ENCODE results near the gene AEN.
"Not testable (repeated sequence)": the region's sequence is repeated elsewhere in the genome, so short reads cannot be mapped to it uniquely, and the experiment has no call there.

The AEN gene

GRCh38 chr15:88615303-88616107, 5.6 kb upstream of the AEN start:
- no peak for DNase-seq

DNA sequence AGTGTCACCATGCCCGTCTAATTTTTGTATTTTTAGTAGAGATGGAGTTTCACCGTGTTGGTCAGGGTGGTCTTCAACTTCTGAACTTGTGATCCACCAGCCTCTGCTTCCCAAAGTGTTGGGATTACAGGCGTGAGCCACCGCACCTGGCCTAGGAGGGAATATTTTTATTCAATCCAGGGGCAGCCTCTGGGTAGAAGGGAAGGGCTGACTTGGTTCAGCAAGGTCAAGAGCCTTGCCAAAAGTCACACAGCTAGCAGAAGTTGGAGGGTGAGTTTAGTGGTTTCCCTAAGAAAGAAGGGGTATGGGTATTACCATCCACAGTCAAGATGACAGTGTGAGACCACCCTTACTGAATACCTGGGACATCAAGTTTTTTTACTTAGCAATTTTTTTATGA, 4.9 kb upstream of the AEN start:
- no peak for DNase-seq

GRCh38 chr15:88617031-88617722, 4.0 kb upstream of the AEN start:
- DNase-seq = no peak

DNA sequence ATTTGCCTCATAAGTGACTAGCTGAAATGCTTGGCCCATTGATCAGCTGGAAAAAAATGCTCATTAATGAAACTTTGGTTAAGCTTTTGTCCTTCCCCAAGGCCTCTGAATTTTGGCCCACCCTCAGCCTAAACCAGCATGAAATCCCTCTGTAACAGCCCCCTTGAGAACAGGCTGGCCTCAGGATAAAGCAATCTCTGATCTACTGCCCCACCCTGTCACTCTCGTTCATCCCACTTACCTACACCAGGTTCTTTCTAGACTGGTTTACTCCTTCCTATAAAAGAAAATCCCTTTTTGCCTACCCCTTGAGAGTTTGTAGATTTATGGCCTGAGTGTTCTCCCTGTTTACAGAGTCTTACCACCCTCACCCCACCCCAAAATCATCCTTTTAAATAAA, 3.4 kb upstream of the AEN start:
- DNase-seq = no peak

DNA sequence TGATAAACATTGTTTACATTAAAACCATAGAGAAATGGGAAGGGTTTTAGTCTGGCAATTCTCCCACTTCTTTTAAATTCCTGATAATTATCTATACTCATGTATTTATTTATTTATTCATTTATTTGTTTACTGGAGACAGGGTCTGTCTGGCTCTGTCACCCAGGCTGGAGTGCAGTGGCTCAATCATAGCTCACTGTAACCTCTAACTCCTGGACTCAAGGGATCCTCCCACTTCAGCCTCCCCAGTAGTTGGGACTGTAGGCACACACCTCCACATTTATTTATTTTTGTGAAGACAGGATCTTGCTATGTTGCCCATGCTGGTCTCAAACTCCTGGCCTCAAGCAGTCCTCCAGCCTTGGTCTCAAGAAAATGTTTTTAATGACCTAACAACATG, 2.5 kb upstream of the AEN start:
- no peak for DNase-seq

DNA sequence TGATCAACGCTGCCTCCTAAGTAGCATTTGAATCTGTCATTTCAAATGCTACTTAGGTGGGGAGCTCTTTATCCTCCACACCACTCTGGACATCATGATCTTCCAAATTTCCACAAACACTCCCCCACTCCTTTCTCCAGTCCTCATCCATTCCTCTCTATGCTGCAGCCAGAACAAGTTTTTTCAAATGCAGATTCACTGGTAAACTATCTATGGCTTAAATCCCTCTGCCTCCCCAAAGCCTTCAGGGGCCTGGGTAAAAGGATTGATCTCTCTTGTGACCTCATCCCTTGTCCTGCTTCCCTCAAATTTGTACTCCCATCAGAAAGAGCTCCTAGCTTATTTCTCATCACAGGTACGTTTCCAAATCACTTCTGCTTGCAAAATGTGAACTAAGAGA, 1.3 kb upstream of the AEN start:
- no peak for DNase-seq

DNA sequence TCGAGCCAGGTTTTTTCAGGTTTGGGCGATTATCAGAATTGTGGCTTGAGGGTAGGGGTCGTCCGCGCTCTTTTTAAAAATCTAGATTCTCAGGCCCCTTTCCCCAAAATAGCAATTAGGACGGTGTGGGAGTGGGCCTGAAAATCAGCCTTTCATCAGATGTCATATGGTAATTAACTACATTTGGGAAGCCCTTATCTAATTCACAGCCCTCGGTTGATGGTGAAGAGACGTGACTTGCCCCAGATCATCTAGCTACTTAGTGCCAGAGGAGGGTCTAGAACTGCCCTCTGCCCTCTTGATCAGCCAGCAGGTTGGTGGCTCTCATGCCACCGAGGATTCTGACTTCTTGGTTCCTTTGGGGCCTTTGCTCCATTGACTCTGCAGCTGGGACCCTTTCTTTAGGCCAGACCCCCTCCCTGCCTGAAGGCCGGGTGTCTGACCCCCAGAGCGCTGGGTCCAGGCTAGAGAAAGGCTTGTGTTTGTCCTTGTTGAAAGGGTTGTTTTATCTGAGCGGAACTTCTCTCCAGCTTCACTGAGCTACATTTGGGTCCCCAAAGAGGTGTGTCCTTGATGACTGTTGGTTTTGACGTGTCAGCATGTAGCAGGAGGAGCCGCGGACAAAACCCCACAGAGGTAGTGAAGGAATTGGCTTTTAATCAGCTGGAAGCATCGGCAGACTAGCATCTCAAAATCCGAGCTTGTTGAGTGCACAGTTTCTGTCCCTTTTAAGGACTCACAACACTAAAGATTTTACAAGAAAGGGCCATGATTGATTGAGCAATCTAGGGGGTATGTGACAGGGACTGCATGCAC, 857 bp downstream of the AEN start:
- DNase-seq = no peak

- no peak for DNase-seq
These were observed 1.4 kb downstream of the AEN start for GRCh38 chr15:88622605-88622975.

GRCh38 chr15:88623061-88623460, 1.9 kb downstream of the AEN start:
- DNase-seq = no peak

DNA sequence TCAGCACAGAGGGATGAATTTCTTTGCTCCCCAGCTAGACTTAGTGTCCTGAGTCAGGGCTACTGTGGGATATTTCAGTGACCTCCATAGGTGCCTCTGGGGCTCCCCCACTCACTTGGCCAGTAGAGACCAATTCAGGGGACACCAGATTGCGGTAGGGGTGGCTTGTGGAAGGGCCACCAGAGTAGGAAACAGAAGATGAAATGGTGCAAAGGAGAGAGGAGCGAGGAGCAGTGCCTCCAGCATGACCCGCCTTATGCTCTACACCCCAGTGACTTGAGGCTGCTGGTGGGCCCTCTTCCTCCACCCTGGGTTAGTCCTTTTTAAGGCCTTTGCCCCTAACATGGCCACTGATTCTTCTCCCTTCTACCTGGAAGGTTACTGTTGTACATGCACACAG, 2.5 kb downstream of the AEN start:
- no peak for DNase-seq

DNA sequence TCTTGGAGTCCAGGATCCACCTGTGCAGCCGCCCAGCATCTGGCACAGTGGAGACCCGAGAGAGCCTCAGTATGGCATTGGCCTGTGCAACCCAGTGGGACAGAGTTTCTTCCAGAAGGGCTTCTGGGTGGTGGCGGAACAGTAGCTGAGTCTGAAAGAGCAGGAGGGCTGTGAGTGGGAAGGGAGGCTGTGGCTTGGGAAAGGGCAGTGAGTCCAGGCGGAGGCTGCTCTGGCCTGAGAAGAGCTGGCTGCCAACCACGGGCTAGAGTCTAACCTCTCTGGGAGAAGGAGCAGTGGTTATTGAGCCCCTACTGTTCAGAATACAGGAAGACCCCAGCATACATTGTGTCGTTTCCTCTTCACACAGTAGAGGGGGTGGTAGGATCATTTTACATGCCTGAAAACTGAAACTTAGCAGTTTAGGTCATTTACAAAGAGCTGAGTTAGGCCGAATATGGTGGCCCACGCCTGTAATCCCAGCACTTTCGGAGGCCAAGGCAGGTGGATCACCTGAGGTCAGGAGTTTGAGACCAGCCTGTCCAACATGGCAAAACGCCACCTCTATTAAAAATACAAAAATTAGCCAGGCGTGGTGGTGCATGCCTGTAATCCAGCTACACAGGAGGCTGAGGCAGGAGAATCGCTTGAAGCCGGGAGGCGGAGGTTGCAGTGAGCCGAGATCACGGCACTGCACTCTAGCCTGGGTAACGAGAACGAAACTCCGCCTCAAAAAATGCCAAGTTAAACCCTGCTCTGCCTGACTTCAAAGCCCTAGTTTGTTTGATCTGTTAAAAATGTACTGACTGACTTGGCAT, 3.2 kb downstream of the AEN start:
- no peak for DNase-seq

DNA sequence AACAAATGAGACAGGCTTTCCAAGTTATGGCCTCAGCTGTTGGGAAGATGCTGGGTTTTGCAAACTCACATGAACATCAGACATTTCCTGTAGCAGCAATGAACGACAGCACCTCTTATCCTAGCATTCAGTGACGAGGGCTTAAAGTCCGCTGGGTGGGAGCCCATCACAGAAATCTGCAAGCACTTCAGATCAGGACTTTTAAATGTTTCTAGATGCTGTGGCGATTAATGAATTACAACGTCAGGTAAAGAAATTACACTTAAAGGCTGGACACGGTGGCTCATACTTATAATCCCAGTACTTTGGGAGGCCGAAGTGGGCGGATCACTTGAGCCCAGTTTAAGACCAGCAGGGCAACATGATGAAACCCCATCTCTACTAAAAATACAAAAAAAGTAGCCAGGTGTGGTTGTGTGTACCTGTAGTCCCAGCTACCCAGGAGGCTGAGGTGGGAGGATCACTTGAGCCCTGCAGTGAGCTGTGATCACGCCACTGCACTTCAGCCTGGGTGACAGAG, 3.9 kb downstream of the AEN start:
- DNase-seq = no peak

GRCh38 chr15:88625943-88626741, 5.0 kb downstream of the AEN start:
- DNase-seq = no peak

- DNase-seq = no peak
These were observed 6.3 kb downstream of the AEN start for GRCh38 chr15:88627463-88627862.

DNA sequence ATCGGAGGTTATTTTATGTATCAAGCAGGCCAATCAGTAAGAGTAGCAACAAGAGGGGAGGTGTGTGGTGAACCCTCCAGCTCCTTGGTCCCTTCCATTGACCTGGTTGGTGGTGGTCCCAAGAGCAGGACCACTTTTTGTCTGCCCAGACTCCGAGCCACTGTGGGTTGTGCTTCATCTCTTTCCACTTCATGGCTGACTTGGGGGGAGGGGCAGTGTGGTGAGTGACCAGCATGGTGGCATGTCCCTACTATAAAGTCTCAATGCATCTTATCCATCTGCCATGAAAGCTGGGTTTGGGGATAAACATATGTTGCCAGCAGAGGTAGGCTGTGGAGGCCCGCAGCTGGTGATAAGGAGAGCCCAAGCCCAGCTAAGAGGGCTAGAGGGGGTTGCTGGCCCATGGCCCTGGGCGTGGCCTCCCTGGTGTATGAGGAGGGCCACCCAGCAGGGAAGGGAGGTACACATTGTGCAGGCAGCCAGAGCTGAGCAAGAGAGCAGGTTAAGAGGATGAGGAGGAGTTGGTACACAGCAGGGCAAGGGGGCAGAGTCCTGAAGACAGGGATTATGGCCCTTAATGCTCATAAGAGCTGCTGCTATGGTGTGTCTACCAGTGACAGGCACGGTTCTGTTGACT, 7.0 kb downstream of the AEN start:
- DNase-seq = no peak

GRCh38 chr15:88629071-88629470, 7.9 kb downstream of the AEN start:
- DNase-seq = no peak

DNA sequence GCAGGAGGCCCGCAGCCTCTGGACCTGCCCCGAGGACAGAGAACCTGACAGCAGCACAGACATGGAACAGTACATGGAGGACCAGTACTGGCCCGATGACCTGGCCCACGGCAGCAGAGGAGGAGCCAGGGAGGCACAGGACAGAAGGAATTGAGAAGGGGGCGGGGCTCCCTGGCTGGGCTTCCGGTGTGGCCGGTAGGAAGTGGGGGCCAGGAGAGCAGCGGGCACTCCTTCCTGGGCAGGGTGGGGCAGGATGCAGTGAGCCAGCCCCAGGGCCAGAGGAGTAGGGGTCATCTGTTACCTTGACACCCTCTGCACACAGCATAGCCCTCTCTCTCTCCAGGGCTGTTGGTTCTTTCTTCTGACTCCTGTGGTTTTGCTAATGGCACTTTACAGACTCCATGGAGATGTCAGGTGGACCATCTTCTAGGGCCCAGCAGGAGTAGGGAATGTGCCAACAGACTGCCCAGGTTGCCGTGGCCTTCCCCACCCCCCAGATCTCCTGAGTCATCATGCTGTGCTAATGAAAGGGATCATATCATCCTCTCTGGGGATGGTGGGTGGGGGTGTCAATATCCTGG, 9.1 kb downstream of the AEN start:
- no peak for DNase-seq

DNA sequence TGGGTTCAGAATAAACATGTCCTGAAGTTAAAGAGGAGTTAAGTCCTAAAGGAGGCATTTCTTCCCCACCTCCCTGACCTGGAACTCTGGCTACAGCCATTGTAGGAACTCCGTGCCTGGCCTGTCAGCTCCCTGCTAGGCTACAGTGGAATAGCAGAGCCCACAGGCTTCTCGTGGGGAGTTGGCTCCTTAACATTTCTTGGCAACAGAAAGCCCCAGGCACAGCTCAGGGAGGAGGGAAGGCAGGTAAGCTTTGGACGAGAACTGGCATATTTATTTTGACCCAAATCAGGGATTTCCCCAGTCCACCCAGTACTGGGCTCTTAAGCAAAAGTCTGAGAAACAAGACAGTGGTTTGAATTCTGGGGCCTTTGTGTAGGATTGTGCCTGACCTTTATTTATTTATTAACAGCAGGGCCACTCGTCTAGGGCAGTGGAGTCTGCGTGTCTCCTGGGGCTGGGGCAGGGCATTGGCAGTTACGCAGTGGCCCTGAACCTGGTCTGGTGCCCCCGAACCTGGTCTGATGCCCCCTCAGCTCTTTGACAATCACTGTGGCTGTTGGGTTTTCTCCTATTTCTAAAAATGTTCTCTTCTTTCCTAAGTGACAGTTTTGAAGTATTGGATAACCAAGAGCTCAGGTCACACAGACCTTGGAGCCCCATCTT, 9.8 kb downstream of the AEN start:
- DNase-seq = no peak

DNA sequence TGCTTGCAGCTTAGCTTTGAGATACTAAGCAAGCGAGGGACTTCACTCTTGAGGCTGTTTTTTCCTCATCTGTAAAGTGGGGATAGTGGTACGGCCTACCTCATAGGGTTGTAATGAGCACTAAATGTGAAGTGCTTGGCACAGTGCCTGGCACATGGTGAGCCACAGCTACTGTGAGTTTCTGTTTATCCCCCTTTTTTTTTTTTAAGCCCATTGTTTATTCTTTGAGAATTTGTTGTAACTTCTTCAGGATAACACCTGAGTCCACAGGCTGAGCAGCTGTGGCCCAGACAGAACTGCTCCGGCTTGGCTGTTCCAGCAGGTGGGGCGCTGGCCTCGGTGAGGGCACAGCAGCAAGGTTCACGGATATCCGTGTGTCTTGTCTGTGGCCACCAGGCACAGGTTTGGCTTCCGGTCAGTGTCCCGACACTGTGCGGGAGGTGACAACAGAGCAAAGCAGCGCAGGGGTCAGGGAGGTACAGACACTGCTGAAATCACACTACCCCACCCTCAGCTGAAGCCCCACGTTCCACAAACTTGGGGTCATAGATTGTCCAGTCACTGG, 10.4 kb downstream of the AEN start:
- DNase-seq = no peak

GRCh38 chr15:88632797-88633196, 11.7 kb downstream of the AEN start:
- not testable (repeated sequence) for DNase-seq
